Lower leg skin (tissue), 4 donors: ENCODE data around the gene FBXL19. TPM values are rescaled to one million over a fixed set of nuclear protein-coding genes. Genes with fewer than 3 reads are reported as not detected.
"Not testable (repeated sequence)": the region's sequence is repeated elsewhere in the genome, so short reads cannot be mapped to it uniquely, and the experiment has no call there.

Source experiments
- DNase-seq, 2 donors: peaks; one replicate each; pipeline ENCODE4 v3.0.0-alpha.2; 2019; ENCODE audit warnings: low spot score in 2 of 2
- H3K4me3 ChIP-seq: fragments of 200-600 bp; sonication (generic); 2 replicates; pipeline ENCODE4 v1.5.1; 2017; ENCODE audit warnings: mild to moderate bottlenecking, low read depth; ENCODE audit not compliant: poor library complexity, severe bottlenecking
- CTCF ChIP-seq, 3 donors: fragments of 450-650 bp; IDR thresholded peaks; one replicate each; pipeline ENCODE4 v1.5.1; 2016; ENCODE audit warnings: antibody characterized with exemption in 3 of 3, mild to moderate bottlenecking in 3 of 3, moderate library complexity in 2 of 3
- POLR2A ChIP-seq, 2 donors: fragments of 450-650 bp; IDR thresholded peaks; one replicate each; pipeline ENCODE4 v1.6.1; 2016 to 2017; ENCODE audit warnings: antibody characterized with exemption in 2 of 2, mild to moderate bottlenecking in 1 of 2, moderate library complexity in 1 of 2
- WGBS, 2 donors: methylation state at CpG; one replicate each; pipeline ENCODE4 v1.1.5; 2018; 5-methylcytosine and 5-hydroxymethylcytosine counted together
- intact Hi-C: fragments of 100-400 bp; cut with DNase I; formaldehyde crosslinking; loops from one replicate; pipeline ENCODE4 v1.15.0; 2023; ENCODE audit warnings: low total_unique reads
- total RNA-seq, 4 donors: library from RNA; depleted of rRNA; stranded (reverse); fragments of >200 nt; gene quantifications; one replicate each; pipeline ENCODE4 v1.1.0, GENCODE V29; 2016

Gene FBXL19
- total RNA-seq, 4 donors from 2014 or later = 17.7 to 25.1 (median 22.1) TPM

GRCh38 chr16:30888856-30889499 lies 34.4 kb upstream of the FBXL19 start:
- 79 to 81% methylated on average over 8 of the region's 8 CpGs for WGBS, 2 donors
- TF ChIP-seq CTCF (IDR thresholded peaks at IDR 0.05) = no peak
- no peak for TF ChIP-seq POLR2A (IDR thresholded peaks at IDR 0.05)
- DNase-seq = no peak
- no peak overlapping the region for H3K4me3 ChIP-seq
- intact Hi-C loops = no loop called here

- intact Hi-C loops = no loop called here
These were observed 33.7 kb upstream of the FBXL19 start for GRCh38 chr16:30889721-30890120.

GRCh38 chr16:30891043-30891823 lies 32.1 kb upstream of the FBXL19 start:
- DNase-seq, H3K4me3 ChIP-seq, intact Hi-C loops: not testable (repeated sequence)
- 83 to 87% methylated on average over 15 of the region's 15 CpGs for WGBS, 2 donors

More at GRCh38 chr16:30889721-30890120, 33.7 kb upstream of the FBXL19 start:
- DNase-seq = no peak
- H3K4me3 ChIP-seq = no peak overlapping the region
- 70 to 81% methylated on average over 5 of the region's 5 CpGs for WGBS, 2 donors
- no peak for TF ChIP-seq CTCF (IDR thresholded peaks at IDR 0.05)
- TF ChIP-seq POLR2A (IDR thresholded peaks at IDR 0.05) = no peak

- intact Hi-C loops = no loop called here
- 56 to 58% methylated on average over 20 of the region's 20 CpGs for whole genome bisulfite sequencing, 2 donors
- DNase-seq = no peak
These were observed 30.5 kb upstream of the FBXL19 start for GRCh38 chr16:30892670-30893416.

GRCh38 chr16:30893417-30893743 lies 30.0 kb upstream of the FBXL19 start:
- no peak for DNase-seq
- peak overlapping the region; percentile 55 for H3K4me3 ChIP-seq
- intact Hi-C loops = no loop called here
- no peak for TF ChIP-seq CTCF (IDR thresholded peaks at IDR 0.05)
- no peak for TF ChIP-seq POLR2A (IDR thresholded peaks at IDR 0.05)
- WGBS, 2 donors = 0 to 1% methylated on average over 11 of the region's 11 CpGs

More at GRCh38 chr16:30892670-30893416, 30.5 kb upstream of the FBXL19 start:
- no peak for TF ChIP-seq CTCF (IDR thresholded peaks at IDR 0.05)
- TF ChIP-seq POLR2A (IDR thresholded peaks at IDR 0.05) = no peak
- no peak overlapping the region for H3K4me3 ChIP-seq
